ENCODE measurements around the gene CCDC102A. TPM values are rescaled to one million over a fixed set of nuclear protein-coding genes. Genes with fewer than 3 reads are reported as not detected.

The CCDC102A gene
- total and polyA plus RNA-seq, 2 donors, result 6.8 to 8.7 TPM

DNA sequence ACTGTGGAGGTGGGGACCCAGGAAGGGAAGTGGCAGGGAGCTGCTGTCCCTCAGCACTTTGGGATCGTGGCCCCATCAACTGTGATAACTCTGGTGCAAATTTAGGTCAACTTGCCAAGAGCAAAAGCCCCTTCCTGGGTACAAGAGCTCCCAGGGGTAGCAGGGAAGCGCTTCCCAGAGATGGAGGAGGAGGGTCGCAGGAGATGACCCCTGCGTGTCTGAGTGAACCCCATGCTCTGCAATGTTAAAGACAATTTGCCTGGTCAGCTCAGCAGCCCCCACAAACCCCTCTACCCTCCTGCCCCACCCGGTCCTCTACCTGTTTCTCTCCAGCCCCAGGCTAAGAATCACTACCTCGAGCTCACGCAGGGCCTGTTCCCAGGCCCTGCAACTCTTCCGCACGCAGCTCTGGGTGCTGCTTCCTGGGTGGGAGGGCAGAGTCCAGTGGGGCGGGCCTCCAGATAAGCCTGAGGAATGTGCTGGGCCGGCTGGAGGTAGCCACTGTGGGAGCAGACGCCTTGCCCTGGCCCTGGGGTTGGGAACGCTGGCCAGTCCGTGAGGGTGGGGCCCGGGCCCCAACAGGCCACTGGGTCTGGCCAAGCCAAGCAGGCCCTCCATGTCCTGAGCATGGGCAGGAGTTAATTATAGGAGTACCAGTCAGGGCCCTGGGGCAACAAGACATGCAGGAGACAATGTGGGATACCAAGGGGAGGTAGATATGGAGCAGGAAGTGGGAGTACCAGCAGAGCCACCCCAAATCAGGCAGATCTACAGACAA, 56.2 kb downstream of the CCDC102A start:
- WGBS, result 84% methylated on average over 15 of the region's 15 CpGs
- no peak for DNase-seq (ENCODE audit: low read depth in 6 of 9, low spot score in 9 of 9)
- no peaks in the 10 kb centered on the region for H3K36me3 ChIP-seq (ENCODE audit: control insufficient read depth in 2 of 2, insufficient read depth in 2 of 2, low read length in 1 of 2)
- H3K27me3 ChIP-seq (ENCODE audit: control insufficient read depth in 2 of 2, insufficient read depth in 1 of 2, low read length in 1 of 2), result peaks cover 0 to 24% of the 10 kb centered on the region in 2 donors
- no peaks in the 10 kb centered on the region for H3K9me3 ChIP-seq (ENCODE audit: control insufficient read depth in 2 of 2, insufficient read depth in 1 of 2, low read length in 1 of 2)
- no peak overlapping the region for H3K27ac ChIP-seq (ENCODE audit: low read depth in 1 of 2, low read length in 1 of 2)
- no peak overlapping the region for H3K4me3 ChIP-seq (ENCODE audit: low read length in 2 of 2)
- peaks cover 0 to 34% of the 10 kb centered on the region in 2 donors for H3K4me1 ChIP-seq (ENCODE audit: control insufficient read depth in 2 of 2, insufficient read depth in 2 of 2, low read length in 2 of 2)

DNA sequence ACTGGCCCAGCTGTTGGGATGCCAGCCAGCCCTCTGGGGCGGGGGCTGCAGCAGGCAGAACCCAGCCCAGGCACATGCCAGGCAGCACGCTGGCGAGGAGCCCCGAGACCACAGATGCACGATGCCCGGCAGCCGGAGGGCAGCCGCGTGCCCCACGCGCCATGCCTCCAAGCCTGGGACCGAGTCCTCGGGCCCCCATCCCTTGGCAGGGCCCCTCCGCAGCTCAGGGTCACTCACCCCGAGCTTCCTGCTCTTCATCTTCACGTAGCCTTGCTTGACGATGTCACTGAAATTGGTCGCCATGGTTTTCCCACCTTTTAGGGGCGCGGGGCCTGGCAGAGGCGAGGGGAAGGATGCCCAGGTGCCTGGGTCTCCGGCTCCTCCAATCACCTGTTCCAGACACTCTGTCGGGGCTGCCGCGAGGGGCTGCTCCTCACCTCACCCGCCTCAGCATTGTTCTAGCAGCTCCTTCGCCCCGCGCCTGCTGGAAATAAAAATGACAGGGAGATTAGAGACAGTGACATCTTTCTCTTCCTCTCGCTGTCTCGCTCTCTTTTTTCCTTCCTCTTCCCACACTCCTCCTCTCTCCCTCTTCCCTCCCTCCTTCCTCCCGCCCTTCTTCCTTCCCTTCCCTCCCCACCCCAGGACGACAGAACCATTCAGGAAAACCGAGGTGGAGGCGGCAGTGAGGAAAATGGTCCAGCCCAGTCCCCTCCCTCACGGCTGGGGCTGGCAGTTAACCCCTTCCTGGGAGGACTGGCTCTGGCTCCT, 57.0 kb downstream of the CCDC102A start:
- no peaks in the 10 kb centered on the region for H3K9me3 ChIP-seq (ENCODE audit: control insufficient read depth in 2 of 2, insufficient read depth in 1 of 2, low read length in 1 of 2)
- H3K27me3 ChIP-seq (ENCODE audit: control insufficient read depth in 2 of 2, insufficient read depth in 1 of 2, low read length in 1 of 2), result peaks cover 0 to 21% of the 10 kb centered on the region in 2 donors
- peaks cover 0 to 32% of the 10 kb centered on the region in 2 donors for H3K4me1 ChIP-seq (ENCODE audit: control insufficient read depth in 2 of 2, insufficient read depth in 2 of 2, low read length in 2 of 2)
- H3K27ac ChIP-seq (ENCODE audit: low read depth in 1 of 2, low read length in 1 of 2), result no peak overlapping the region
- no peak overlapping the region for H3K4me3 ChIP-seq (ENCODE audit: low read length in 2 of 2)
- 56% methylated on average over 36 of the region's 36 CpGs for WGBS
- DNase-seq (ENCODE audit: low read depth in 6 of 9, low spot score in 9 of 9), result no peak
- no peaks in the 10 kb centered on the region for H3K36me3 ChIP-seq (ENCODE audit: control insufficient read depth in 2 of 2, insufficient read depth in 2 of 2, low read length in 1 of 2)

DNA sequence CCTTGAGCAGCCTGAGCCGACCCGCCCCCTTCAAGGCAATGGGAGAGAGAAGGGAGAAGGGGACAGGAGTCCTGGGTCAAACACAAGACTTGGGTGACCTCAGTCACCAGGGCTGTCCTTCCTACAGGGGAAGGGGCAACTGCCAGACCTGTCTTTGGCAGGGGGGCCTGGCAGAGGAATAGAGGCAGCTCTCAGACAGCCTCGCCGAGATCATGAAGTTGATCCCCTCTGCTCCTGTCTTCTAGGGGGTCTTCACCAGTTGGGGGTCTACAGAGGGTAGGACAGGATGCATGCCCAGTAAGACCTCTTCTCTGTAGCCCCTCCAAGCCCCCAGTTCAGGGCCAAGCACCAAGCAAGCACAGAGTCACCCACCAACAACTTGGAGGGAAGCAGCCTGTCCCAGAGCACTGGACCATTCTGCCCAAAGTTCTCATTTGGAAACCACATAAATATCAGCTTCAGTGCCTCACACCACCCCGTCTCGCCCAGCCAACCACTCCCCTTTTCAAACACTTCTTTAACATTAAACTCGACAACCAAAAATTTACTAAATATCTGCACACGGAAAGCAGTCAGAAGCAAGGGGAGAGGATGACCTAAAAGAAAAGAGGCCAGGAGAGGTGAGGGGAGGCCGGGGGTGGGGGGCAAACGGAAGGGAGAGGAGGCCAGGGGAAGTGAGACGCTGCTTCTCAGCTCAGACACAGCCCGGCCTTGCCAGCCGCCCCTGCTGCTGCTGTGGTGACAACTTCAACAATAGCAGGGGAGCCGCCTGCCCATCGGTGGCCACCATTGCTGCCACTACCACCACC, 57.8 kb downstream of the CCDC102A start:
- Histone ChIP-seq H3K27me3 (ENCODE audit: control insufficient read depth in 2 of 2, insufficient read depth in 1 of 2, low read length in 1 of 2) (peaks cover 0 to 21% of the 10 kb centered on the region in 2 donors), H3K9me3 (ENCODE audit: control insufficient read depth in 2 of 2, insufficient read depth in 1 of 2, low read length in 1 of 2) (no peaks in the 10 kb centered on the region), H3K27ac (ENCODE audit: low read depth in 1 of 2, low read length in 1 of 2) (no peak overlapping the region), H3K4me1 (ENCODE audit: control insufficient read depth in 2 of 2, insufficient read depth in 2 of 2, low read length in 2 of 2) (peaks cover 0 to 32% of the 10 kb centered on the region in 2 donors), H3K36me3 (ENCODE audit: control insufficient read depth in 2 of 2, insufficient read depth in 2 of 2, low read length in 1 of 2) (peaks cover 0 to 6% of the 10 kb centered on the region in 2 donors), H3K4me3 (ENCODE audit: low read length in 2 of 2) (no peak overlapping the region)
- 67% methylated on average over 15 of the region's 15 CpGs for WGBS
- DNase-seq (ENCODE audit: low read depth in 6 of 9, low spot score in 9 of 9), result no peak

DNA sequence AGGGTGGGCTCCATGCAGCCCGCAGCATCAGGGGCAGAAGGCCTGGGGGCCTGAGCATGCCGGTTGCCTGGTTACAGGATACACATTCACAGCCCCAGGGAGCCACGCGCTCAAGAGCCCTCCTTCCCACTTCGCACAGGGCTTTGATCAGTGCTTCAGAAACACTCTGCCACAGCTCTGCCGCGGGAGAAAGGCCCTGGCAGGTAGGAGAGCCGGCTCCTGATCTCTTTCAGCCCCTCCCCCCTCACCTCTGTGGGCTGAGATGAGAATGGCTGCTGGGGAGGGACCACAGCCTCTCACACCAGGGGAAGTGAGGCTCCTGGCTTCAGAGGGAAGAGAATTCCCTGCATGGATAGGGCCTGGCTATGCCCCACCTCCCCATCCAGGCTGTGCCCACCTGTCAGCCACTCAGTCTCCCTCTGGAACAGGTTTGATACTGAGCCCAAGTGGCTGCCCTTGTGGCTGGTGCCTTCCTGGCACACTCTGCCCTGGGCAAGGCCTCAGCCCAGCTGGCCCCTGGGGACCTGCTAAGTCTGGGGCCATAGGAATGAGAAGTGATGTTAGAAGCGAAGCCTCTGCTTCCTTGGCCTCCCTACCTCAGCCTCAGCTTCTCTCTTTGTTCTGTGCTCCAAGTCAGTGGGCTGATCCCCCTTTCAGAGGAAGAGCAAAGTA, 58.7 kb downstream of the CCDC102A start:
- H3K4me1 ChIP-seq (ENCODE audit: control insufficient read depth in 2 of 2, insufficient read depth in 2 of 2, low read length in 2 of 2), result peaks cover 0 to 32% of the 10 kb centered on the region in 2 donors

DNA sequence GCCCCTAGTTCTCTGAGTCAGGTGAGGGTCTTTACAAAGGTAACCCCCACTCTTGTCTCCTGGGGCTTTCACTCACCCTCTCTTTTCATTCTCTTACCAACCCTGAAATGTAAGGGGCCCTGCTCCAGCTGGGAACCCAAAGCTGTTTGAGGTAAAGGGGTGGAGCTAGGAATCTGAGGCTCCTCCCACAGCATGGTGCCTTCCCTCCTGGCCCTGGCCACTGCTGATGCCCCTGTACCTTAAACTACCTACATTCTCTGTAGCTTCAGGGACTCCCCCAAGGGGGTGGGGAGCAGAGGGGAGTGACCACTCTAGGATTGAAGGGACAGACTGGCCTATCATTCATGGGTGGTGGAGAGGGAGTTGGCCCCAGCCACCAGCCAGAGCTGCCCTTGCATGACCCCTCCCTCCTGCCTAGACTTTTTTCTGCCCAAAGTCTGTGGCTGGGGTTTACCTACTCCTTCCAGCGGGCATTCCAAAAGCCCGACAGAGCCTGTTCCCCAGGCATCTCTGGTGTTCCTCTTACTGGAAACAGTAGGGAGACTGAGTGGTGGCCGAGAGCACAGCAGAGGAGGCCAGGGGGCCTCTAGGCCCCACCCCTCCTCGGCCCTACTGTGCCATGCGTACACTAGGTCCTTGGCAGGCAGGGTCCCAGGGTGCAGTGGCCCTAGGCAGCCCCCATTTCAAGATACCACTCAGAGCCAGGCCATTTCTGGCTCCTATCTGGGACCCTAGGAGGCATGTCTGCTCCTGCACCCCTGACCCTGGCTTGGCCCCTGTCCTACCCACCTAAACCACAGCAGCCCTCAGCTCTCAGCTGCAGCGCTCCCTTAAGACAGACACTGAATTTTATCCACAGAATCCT, 59.6 kb downstream of the CCDC102A start:
- DNase-seq (ENCODE audit: low read depth in 6 of 9, low spot score in 9 of 9), result no peak
- 97% methylated on average over 6 of the region's 6 CpGs for WGBS
- no peaks in the 10 kb centered on the region for H3K9me3 ChIP-seq (ENCODE audit: control insufficient read depth in 2 of 2, insufficient read depth in 1 of 2, low read length in 1 of 2)
- peaks cover 0 to 21% of the 10 kb centered on the region in 2 donors for H3K27me3 ChIP-seq (ENCODE audit: control insufficient read depth in 2 of 2, insufficient read depth in 1 of 2, low read length in 1 of 2)
- no peak overlapping the region for H3K27ac ChIP-seq (ENCODE audit: low read depth in 1 of 2, low read length in 1 of 2)
- H3K36me3 ChIP-seq (ENCODE audit: control insufficient read depth in 2 of 2, insufficient read depth in 2 of 2, low read length in 1 of 2), result peaks cover 17 to 24% of the 10 kb centered on the region in 2 donors
- no peak overlapping the region for H3K4me3 ChIP-seq (ENCODE audit: low read length in 2 of 2)
- peaks cover 0 to 35% of the 10 kb centered on the region in 2 donors for H3K4me1 ChIP-seq (ENCODE audit: control insufficient read depth in 2 of 2, insufficient read depth in 2 of 2, low read length in 2 of 2)

More for the DNA sequence above, 58.7 kb downstream of the CCDC102A start:
- WGBS, result 79% methylated on average over 9 of the region's 9 CpGs
- Histone ChIP-seq H3K4me3 (ENCODE audit: low read length in 2 of 2) (no peak overlapping the region), H3K27ac (ENCODE audit: low read depth in 1 of 2, low read length in 1 of 2) (no peak overlapping the region), H3K9me3 (ENCODE audit: control insufficient read depth in 2 of 2, insufficient read depth in 1 of 2, low read length in 1 of 2) (no peaks in the 10 kb centered on the region), H3K36me3 (ENCODE audit: control insufficient read depth in 2 of 2, insufficient read depth in 2 of 2, low read length in 1 of 2) (peaks cover 8 to 15% of the 10 kb centered on the region in 2 donors), H3K27me3 (ENCODE audit: control insufficient read depth in 2 of 2, insufficient read depth in 1 of 2, low read length in 1 of 2) (peaks cover 0 to 21% of the 10 kb centered on the region in 2 donors)
- no peak for DNase-seq (ENCODE audit: low read depth in 6 of 9, low spot score in 9 of 9)

DNA sequence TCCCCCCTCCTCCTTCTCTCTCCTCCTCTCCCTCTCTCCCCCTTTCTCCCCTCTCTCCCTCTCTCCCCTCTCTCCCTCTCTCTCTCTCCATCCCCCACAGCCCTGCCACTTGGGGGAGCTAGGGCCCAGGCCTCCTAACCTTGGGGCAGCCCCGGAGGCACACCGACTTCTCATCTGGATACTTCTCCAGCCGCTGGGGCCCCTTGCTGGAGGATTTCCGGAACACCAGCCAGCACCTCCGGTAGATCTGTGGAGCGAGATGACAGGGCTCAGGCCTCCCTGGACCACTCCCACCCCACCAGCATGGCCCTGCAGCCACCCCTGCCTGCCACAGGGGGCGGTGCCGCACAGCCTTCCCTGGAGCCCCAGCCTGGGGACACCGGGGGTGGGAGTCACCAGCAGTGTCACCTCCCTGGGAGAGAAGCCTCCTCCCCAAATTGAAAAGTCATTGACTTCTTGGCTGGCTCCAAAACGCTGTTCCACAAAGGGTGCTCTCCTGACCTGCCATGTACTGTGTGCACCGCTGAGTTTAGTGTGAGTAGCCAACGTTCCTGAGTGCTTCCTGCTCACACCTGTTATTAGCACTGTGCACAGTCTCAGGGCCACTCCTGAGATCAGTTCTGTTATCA, 60.5 kb downstream of the CCDC102A start:
- Histone ChIP-seq H3K4me1 (ENCODE audit: control insufficient read depth in 2 of 2, insufficient read depth in 2 of 2, low read length in 2 of 2) (peaks cover 0 to 35% of the 10 kb centered on the region in 2 donors), H3K36me3 (ENCODE audit: control insufficient read depth in 2 of 2, insufficient read depth in 2 of 2, low read length in 1 of 2) (peaks cover 24 to 33% of the 10 kb centered on the region in 2 donors), H3K27me3 (ENCODE audit: control insufficient read depth in 2 of 2, insufficient read depth in 1 of 2, low read length in 1 of 2) (peaks cover 0 to 21% of the 10 kb centered on the region in 2 donors), H3K27ac (ENCODE audit: low read depth in 1 of 2, low read length in 1 of 2) (no peak overlapping the region), H3K9me3 (ENCODE audit: control insufficient read depth in 2 of 2, insufficient read depth in 1 of 2, low read length in 1 of 2) (no peaks in the 10 kb centered on the region), H3K4me3 (ENCODE audit: low read length in 2 of 2) (no peak overlapping the region)
- peak in 7 of 9 donors; percentile 29 to 77 (median 50) for DNase-seq (ENCODE audit: low read depth in 6 of 9, low spot score in 9 of 9)
- WGBS, result 2% methylated on average over 12 of the region's 12 CpGs

DNA sequence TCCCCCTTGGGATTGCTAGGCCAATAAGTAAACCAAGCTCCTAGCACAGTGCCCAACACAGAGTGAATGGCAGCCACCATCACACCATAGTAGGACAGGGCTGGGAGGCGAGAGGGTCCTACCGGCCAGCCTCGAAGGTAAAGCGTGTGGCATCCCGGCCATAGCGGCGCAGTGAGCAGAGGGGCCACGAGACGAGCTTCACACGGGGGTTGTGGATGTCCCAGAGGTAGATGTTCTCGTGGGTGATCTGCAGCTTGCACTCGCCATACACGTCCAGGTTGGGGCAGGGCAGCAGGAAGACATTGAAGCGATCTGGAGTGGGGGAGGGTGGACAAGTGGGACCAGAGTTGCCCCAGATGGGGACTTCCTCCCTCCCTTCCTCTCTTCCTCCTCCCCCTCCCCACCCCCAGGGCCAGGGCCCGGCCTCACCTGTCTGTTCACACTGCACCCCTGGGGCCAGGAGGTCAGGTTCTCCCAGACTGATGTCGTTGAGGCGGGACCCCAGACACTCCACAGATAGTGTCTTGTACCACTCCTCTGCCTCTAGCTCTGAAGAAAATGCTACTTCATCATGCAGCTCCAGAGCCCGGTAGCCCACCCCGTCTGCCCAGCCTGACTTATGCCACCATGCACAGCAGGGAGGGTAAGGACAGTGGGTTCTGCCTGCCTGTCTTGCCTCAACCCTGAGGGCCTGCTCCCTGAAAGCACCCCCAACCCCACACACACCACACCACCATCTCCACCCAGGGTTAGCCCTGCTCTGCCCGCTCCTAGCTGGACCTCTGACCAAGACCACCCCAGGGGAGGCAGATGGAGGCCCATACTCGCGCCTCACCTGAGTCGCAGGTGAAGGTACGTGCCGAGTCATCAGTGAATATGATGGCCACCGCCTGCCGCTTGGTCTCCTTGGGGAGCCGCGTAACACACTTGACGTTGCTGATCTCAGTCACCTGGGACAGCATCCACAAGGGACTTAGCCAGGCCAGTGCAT, 61.4 kb downstream of the CCDC102A start:
- Histone ChIP-seq H3K36me3 (ENCODE audit: control insufficient read depth in 2 of 2, insufficient read depth in 2 of 2, low read length in 1 of 2) (peaks cover 33 to 42% of the 10 kb centered on the region in 2 donors), H3K4me1 (ENCODE audit: control insufficient read depth in 2 of 2, insufficient read depth in 2 of 2, low read length in 2 of 2) (peaks cover 0 to 31% of the 10 kb centered on the region in 2 donors), H3K4me3 (ENCODE audit: low read length in 2 of 2) (no peak overlapping the region), H3K27ac (ENCODE audit: low read depth in 1 of 2, low read length in 1 of 2) (no peak overlapping the region), H3K9me3 (ENCODE audit: control insufficient read depth in 2 of 2, insufficient read depth in 1 of 2, low read length in 1 of 2) (no peaks in the 10 kb centered on the region), H3K27me3 (ENCODE audit: control insufficient read depth in 2 of 2, insufficient read depth in 1 of 2, low read length in 1 of 2) (peaks cover 0 to 17% of the 10 kb centered on the region in 2 donors)
- no peak for DNase-seq (ENCODE audit: low read depth in 6 of 9, low spot score in 9 of 9)
- 89% methylated on average over 30 of the region's 30 CpGs for WGBS

All from thymus (tissue), 11 donors.